Measurements from ENCODE around the gene SLC35F5.

DNA sequence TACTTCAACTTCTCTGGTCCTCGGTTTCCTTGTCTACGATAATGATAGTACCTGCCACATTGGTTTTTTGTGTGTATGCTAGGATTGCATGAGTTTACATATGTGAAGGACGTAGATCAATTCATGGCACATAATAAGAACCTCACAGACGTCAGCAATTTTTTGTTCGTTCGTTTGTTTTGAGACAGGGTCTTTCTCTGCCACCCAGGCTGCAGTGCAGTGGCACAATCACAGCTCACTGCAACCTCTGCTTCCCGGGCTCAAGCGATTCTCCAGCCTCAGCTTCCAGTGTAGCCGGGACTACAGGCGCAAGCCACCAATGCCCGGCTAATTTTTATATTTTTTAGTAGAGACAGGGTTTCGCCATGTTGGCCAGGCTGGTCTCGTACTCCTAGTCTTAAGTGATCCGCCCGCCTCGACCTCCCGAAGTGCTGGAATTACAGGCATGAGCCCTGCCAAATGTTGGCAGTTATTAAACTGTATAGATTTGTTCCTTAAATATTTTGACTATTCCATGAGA is 756 bp upstream of the SLC35F5 start:
- TF ChIP-seq EP300 (IDR thresholded peaks at IDR 0.05) (no peak), CTCF (IDR thresholded peaks at IDR 0.05) (no peak)
